Endothelial cell (in vitro differentiated cells): ENCODE measurements around the gene SLCO3A1. TPM values are rescaled to one million over a fixed set of nuclear protein-coding genes. Genes with fewer than 3 reads are reported as not detected.

Experiments
- DNase-seq: peaks from one replicate; pipeline ENCODE4 v3.0.0; 2021; ENCODE audit warnings: low spot score
- H3K27ac Mint-ChIP-seq: one replicate; pipeline ENCODE4 v1.8.0; 2021; ENCODE audit warnings: mixed read lengths, inconsistent platforms; ENCODE audit not compliant: unreplicated experiment
- H3K27me3 Mint-ChIP-seq: one replicate; pipeline ENCODE4 v1.8.0; 2021; ENCODE audit warnings: mild to moderate bottlenecking, moderate library complexity, mixed read lengths, inconsistent platforms; ENCODE audit not compliant: unreplicated experiment
- H3K36me3 Mint-ChIP-seq: one replicate; pipeline ENCODE4 v1.8.0; 2021; ENCODE audit warnings: mild to moderate bottlenecking, low read depth, mixed read lengths, inconsistent platforms; ENCODE audit not compliant: unreplicated experiment
- H3K4me1 Mint-ChIP-seq: one replicate; pipeline ENCODE4 v1.8.0; 2021; ENCODE audit warnings: mild to moderate bottlenecking, mixed read lengths, inconsistent platforms; ENCODE audit not compliant: unreplicated experiment
- H3K4me3 Mint-ChIP-seq: one replicate; pipeline ENCODE4 v1.8.0; 2021; ENCODE audit warnings: mild to moderate bottlenecking, mixed read lengths, inconsistent platforms; ENCODE audit not compliant: unreplicated experiment
- H3K9me3 Mint-ChIP-seq: one replicate; pipeline ENCODE4 v1.8.0; 2021; ENCODE audit warnings: mixed read lengths, inconsistent platforms; ENCODE audit not compliant: unreplicated experiment
- total RNA-seq: library from RNA; stranded (reverse); fragmentation: NEBNext Ultra II Directional; extraction: Animal tissue kit (Norgen Biotek cat#: 25700); gene quantifications from one replicate; pipeline ENCODE4 v1.2.1, GENCODE V29; 2021; ENCODE audit not compliant: unreplicated experiment
- TF ChIP-seq, protein P1 (sequence below): fragments of 200-600 bp; sonication (generic); IDR thresholded peaks from one replicate; pipeline ENCODE4 v1.5.0; 2021; ENCODE audit warnings: antibody characterized with exemption; ENCODE audit not compliant: unreplicated experiment

The SLCO3A1 gene
- total RNA-seq, 1 donor from 2014 or later: 30.9 TPM

DNA sequence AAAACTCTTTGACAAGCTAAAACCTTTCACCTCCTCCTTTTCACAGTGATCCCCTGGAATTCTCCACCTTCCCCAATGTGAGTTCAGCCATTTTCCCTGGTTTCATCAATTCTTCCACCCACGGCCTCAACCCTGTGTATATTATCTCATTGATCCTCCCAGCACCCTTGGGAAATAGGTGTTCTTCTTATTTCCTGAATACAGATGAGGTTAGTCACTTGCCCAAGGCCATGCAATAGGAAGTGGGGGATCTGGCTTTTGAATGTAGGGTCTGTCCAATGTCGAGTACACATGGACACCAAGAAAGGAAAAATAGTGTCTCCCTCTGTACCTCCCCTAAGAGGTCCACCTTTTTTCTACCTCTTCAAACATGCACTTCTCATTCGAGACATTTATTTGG, 277.4 kb downstream of the SLCO3A1 start:
- DNase-seq: no peak
- H3K4me3 Mint-ChIP-seq: no peak overlapping the region
- H3K36me3 Mint-ChIP-seq: peaks cover 23% of the 10 kb centered on the region
- TF ChIP-seq, protein P1, sequence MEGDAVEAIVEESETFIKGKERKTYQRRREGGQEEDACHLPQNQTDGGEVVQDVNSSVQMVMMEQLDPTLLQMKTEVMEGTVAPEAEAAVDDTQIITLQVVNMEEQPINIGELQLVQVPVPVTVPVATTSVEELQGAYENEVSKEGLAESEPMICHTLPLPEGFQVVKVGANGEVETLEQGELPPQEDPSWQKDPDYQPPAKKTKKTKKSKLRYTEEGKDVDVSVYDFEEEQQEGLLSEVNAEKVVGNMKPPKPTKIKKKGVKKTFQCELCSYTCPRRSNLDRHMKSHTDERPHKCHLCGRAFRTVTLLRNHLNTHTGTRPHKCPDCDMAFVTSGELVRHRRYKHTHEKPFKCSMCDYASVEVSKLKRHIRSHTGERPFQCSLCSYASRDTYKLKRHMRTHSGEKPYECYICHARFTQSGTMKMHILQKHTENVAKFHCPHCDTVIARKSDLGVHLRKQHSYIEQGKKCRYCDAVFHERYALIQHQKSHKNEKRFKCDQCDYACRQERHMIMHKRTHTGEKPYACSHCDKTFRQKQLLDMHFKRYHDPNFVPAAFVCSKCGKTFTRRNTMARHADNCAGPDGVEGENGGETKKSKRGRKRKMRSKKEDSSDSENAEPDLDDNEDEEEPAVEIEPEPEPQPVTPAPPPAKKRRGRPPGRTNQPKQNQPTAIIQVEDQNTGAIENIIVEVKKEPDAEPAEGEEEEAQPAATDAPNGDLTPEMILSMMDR: no peak
- H3K27me3 Mint-ChIP-seq: peaks cover 7% of the 10 kb centered on the region
- no peaks in the 10 kb centered on the region for H3K9me3 Mint-ChIP-seq
- no peaks in the 10 kb centered on the region for H3K4me1 Mint-ChIP-seq
- peak overlapping the region; percentile 25 for H3K27ac Mint-ChIP-seq

DNA sequence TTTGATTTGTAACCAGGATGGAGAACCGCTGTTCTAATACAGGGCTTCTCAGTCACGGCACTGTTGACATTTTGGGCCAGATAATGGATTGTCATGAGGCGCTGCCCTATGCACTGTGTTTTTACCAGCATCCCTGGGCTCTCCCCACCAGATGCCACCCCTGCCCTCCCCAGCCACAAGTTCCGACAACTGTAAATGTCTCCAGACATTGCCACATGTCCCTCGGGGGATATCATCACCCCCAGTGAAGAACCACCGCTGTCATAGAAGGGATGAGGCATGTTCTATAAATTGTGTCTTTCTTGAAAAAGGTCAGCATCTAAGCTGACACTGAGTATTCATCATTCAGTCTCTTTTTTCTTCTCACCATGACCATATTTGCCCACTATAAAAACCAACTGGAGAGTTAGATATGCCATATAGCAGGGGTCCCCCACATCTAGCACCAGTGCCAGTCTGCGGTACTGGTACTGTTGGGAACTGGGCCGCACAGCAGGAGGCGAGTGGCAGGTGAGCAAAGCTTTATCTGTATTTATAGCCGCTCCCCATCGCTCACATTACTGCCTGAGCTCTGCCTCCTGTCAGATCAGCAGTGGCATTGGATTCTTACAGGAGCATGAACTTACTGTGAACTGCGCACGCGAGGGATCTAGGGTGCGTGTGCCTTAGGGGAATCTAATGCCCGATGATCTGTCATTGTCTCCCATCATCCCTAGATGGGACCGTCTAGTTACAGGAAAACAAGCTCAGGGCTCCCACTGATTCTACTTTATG, 279.7 kb downstream of the SLCO3A1 start:
- Mint-ChIP-seq H3K27ac (no peak overlapping the region), H3K36me3 (peaks cover 17% of the 10 kb centered on the region), H3K4me3 (no peak overlapping the region), H3K9me3 (no peaks in the 10 kb centered on the region), H3K27me3 (peaks cover 5% of the 10 kb centered on the region), H3K4me1 (no peaks in the 10 kb centered on the region)
- TF ChIP-seq, protein P1: no peak
- DNase-seq: no peak

DNA sequence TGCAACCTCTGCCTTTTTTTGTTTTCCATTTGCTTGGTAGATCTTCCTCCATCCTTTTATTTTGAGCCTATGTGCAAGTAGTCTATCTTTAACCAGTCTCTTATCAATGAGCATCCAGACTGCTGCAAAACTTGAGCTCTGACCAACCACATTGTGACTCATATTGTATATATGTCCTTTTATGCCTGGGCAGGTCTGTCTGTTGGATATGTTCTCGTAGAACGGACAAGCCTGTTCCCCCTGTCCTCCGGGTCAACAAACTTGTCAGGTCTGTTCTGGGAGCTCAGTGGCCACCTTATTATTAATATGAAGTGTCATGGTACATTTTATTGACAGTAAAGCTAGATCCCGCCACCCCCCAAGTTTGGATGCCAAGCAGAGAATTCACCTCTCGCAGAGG, 287.3 kb downstream of the SLCO3A1 start:
- H3K4me1 Mint-ChIP-seq: peaks cover 13% of the 10 kb centered on the region
- DNase-seq: no peak
- H3K27ac Mint-ChIP-seq: no peak overlapping the region

DNA sequence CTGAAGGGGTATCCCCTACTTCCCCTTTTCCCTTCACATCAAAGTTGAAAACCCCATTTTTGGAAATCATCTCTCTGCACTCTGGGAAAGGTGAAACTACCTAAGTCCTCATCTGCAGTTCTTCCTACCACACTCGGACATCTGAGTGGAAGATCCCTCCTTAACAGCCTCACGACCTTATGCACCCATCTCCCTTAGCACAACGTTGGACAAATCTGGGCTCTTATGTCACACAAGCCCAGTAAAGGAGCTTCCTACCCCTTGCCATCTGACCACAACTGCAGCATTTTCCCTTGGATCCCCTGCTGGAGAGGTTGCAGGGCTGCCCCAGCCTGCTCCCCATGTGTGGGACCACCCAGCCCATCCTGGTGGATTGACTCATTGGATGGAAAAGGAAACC, 288.1 kb downstream of the SLCO3A1 start:
- no peak overlapping the region for H3K27ac Mint-ChIP-seq
- H3K27me3 Mint-ChIP-seq: no peaks in the 10 kb centered on the region

More for the DNA sequence above, 287.3 kb downstream of the SLCO3A1 start:
- peaks cover 9% of the 10 kb centered on the region for H3K36me3 Mint-ChIP-seq
- H3K4me3 Mint-ChIP-seq: no peak overlapping the region
- no peaks in the 10 kb centered on the region for H3K9me3 Mint-ChIP-seq
- TF ChIP-seq, protein P1: no peak
- no peaks in the 10 kb centered on the region for H3K27me3 Mint-ChIP-seq

More for the DNA sequence above, 288.1 kb downstream of the SLCO3A1 start:
- H3K4me3 Mint-ChIP-seq: no peak overlapping the region
- H3K9me3 Mint-ChIP-seq: no peaks in the 10 kb centered on the region
- peaks cover 13% of the 10 kb centered on the region for H3K4me1 Mint-ChIP-seq
- TF ChIP-seq, protein P1: no peak
- no peak for DNase-seq
- H3K36me3 Mint-ChIP-seq: peaks cover 12% of the 10 kb centered on the region
